Measurements from ENCODE around the gene DIS3L2. TPM values are rescaled to one million over a fixed set of nuclear protein-coding genes. Genes with fewer than 3 reads are reported as not detected.

DIS3L2 gene
- total RNA-seq, 2 donors from 2014 or later, result 22.6 to 32.3 TPM

- Histone ChIP-seq H3K4me1 (no peaks in the 10 kb centered on the region), H3K4me3 (no peak overlapping the region), H3K9ac (ENCODE audit: low read depth in 2 of 2, low read length in 2 of 2) (no peak overlapping the region), H3K27ac (no peak overlapping the region), H3K9me3 (no peaks in the 10 kb centered on the region), H3K27me3 (no peaks in the 10 kb centered on the region), H3K36me3 (no peaks in the 10 kb centered on the region)
- no peak for TF ChIP-seq CTCF (IDR thresholded peaks at IDR 0.05)
- DNase-seq, result no peak
- intact Hi-C loops (cut with DNase I), result no loop called here
These were observed 268.4 kb downstream of the DIS3L2 start for GRCh38 chr2:232229911-232230310.

- peak; percentile 46 for DNase-seq
- Histone ChIP-seq H3K36me3 (no peaks in the 10 kb centered on the region), H3K4me1 (no peaks in the 10 kb centered on the region), H3K4me3 (no peak overlapping the region), H3K9ac (ENCODE audit: low read depth in 2 of 2, low read length in 2 of 2) (no peak overlapping the region), H3K9me3 (no peaks in the 10 kb centered on the region), H3K27me3 (no peaks in the 10 kb centered on the region), H3K27ac (no peak overlapping the region)
- intact Hi-C loops (cut with DNase I), result no loop called here
- no peak for TF ChIP-seq CTCF (IDR thresholded peaks at IDR 0.05)
These were observed 269.0 kb downstream of the DIS3L2 start for GRCh38 chr2:232230560-232230959.

- Histone ChIP-seq H3K4me1 (no peaks in the 10 kb centered on the region), H3K9ac (ENCODE audit: low read depth in 2 of 2, low read length in 2 of 2) (no peak overlapping the region), H3K4me3 (no peak overlapping the region), H3K27me3 (no peaks in the 10 kb centered on the region), H3K27ac (no peak overlapping the region), H3K9me3 (no peaks in the 10 kb centered on the region), H3K36me3 (no peaks in the 10 kb centered on the region)
- peak; percentile 22 for DNase-seq
- intact Hi-C loops (cut with DNase I), result no loop called here
- no peak for TF ChIP-seq CTCF (IDR thresholded peaks at IDR 0.05)
These were observed 270.0 kb downstream of the DIS3L2 start for GRCh38 chr2:232231554-232231953.

GRCh38 chr2:232232915-232233314 lies 271.4 kb downstream of the DIS3L2 start:
- intact Hi-C loops (cut with DNase I), result no loop called here
- no peaks in the 10 kb centered on the region for H3K9me3 ChIP-seq
- no peak for TF ChIP-seq CTCF (IDR thresholded peaks at IDR 0.05)
- H3K36me3 ChIP-seq, result no peaks in the 10 kb centered on the region
- H3K4me1 ChIP-seq, result no peaks in the 10 kb centered on the region
- no peak overlapping the region for H3K9ac ChIP-seq (ENCODE audit: low read depth in 2 of 2, low read length in 2 of 2)
- H3K27me3 ChIP-seq, result no peaks in the 10 kb centered on the region
- H3K27ac ChIP-seq, result no peak overlapping the region
- H3K4me3 ChIP-seq, result no peak overlapping the region
- no peak for DNase-seq

- Histone ChIP-seq H3K9ac (ENCODE audit: low read depth in 2 of 2, low read length in 2 of 2) (no peak overlapping the region), H3K9me3 (no peaks in the 10 kb centered on the region), H3K27me3 (no peaks in the 10 kb centered on the region), H3K27ac (no peak overlapping the region), H3K4me1 (no peaks in the 10 kb centered on the region), H3K4me3 (no peak overlapping the region), H3K36me3 (no peaks in the 10 kb centered on the region)
- intact Hi-C loops (cut with DNase I), result no loop called here
- TF ChIP-seq CTCF (IDR thresholded peaks at IDR 0.05), result no peak
- DNase-seq, result no peak
These were observed 273.6 kb downstream of the DIS3L2 start for GRCh38 chr2:232234922-232235615.
